Stomach (tissue), 19 donors: Measurements from ENCODE around the gene RWDD3. TPM values are rescaled to one million over a fixed set of nuclear protein-coding genes. Genes with fewer than 3 reads are reported as not detected.

Experiments used
- DNase-seq, 2 donors: peaks; one replicate each; pipeline versions ENCODE4 v3.0.0 to v3.0.0-alpha.2; 2013 to 2019
- H3K27ac ChIP-seq, 5 donors: fragments of 200-600 bp in 4 of 5; sonication (generic) in 4 of 5; one replicate each; pipeline ENCODE4 v1.5.1; 2013 to 2019; ENCODE audit warnings: mild to moderate bottlenecking in 1 of 5, moderate library complexity in 1 of 5
- H3K27me3 ChIP-seq, 3 donors: fragments of 200-600 bp; sonication (generic); one replicate each; pipeline ENCODE4 v1.5.1; 2017 to 2019; ENCODE audit warnings: mixed run types in 1 of 3
- H3K36me3 ChIP-seq, 4 donors: fragments of 200-600 bp; sonication (generic); 1 replicate in 3 of 4; 2 replicates in 1 of 4; pipeline ENCODE4 v1.5.1; 2016 to 2019
- H3K4me1 ChIP-seq, 4 donors: fragments of 200-600 bp; sonication (generic); one replicate each; pipeline ENCODE4 v1.5.1; 2016 to 2019
- H3K4me3 ChIP-seq, 4 donors: fragments of 200-600 bp; sonication (generic) in 3 of 4; one replicate each; pipeline ENCODE4 v1.5.1; 2016 to 2019; ENCODE audit warnings: mild to moderate bottlenecking in 1 of 4
- H3K9me3 ChIP-seq, 4 donors: fragments of 200-600 bp; sonication (generic); one replicate each; pipeline ENCODE4 v1.5.1; 2016 to 2019
- CTCF ChIP-seq, 7 experiments: fragments of 450-650 bp in 4 of 7; fragments of 200-600 bp in 3 of 7; sonication (generic) in 3 of 7; IDR thresholded peaks; one replicate each; pipeline ENCODE4 v1.5.1; 2016 to 2019; ENCODE audit warnings: antibody characterized with exemption in 7 of 7, control low read depth in 2 of 7, mild to moderate bottlenecking in 1 of 7
- EP300 ChIP-seq: sonication (generic); formaldehyde crosslinking; IDR thresholded peaks from one replicate; pipeline ENCODE4 v1.6.1; 2017; ENCODE audit warnings: antibody characterized with exemption
- POLR2A ChIP-seq, 4 donors: fragments of 450-650 bp; IDR thresholded peaks; one replicate each; pipeline ENCODE4 v1.6.1; 2016; ENCODE audit warnings: antibody characterized with exemption in 4 of 4, control low read depth in 2 of 4, mild to moderate bottlenecking in 1 of 4, moderate library complexity in 1 of 4
- POLR2AphosphoS5 ChIP-seq, 3 donors: sonication (generic); formaldehyde crosslinking; IDR thresholded peaks; one replicate each; pipeline ENCODE4 v1.6.1; 2016; ENCODE audit warnings: antibody characterized with exemption in 3 of 3
- WGBS, 5 donors: extraction: QIAGEN DNeasy Blood & Tissue Kit in 3 of 5; methylation state at CpG; one replicate each; pipeline versions ENCODE4 v1.1.5 to v1.1.7; 2013 to 2018; 5-methylcytosine and 5-hydroxymethylcytosine counted together
- intact Hi-C: fragments of 100-400 bp; cut with DNase I; formaldehyde crosslinking; loops from one replicate; pipeline ENCODE4 v1.15.1; 2023; ENCODE audit warnings: low total_unique reads
- long read RNA-seq, 10 donors: transcript quantifications; one replicate each; lab custom pipeline, GENCODE V29; 2026
- polyA plus RNA-seq, 3 donors: library from polyadenylated mRNA; stranded (reverse); fragments of 200-250 nt; gene quantifications; one replicate each; pipeline ENCODE4 v1.2.3, GENCODE V29; 2013
- total RNA-seq, 5 donors: library from RNA; depleted of rRNA; stranded (reverse); fragments of >200 nt; gene quantifications; one replicate each; pipeline versions ENCODE4 v1.1.0 to v1.2.3, GENCODE V29; 2014 to 2016
- donor health status: healthy with polysubstance abuse.
- donor health status: Bipolar disorder and iron deficiency.
- donor health status: healthy.

The RWDD3 gene
- total RNA-seq (10 to 100 TPM in 3 of 5 donors, 1 to 10 TPM in 2; 8.1 to 36.2 (median 20.0) TPM), polyA plus RNA-seq (10 to 100 TPM; 19.3 to 25.4 (median 19.9) TPM)
- long read RNA-seq, donor 1, partial matches to known transcripts, result 0 of 3 reads
- long read RNA-seq, donor 1, other reads (novel, unspliced or antisense), result 0 of 3 reads
- long read RNA-seq, donor 2, partial matches to known transcripts, result 0 of 4 reads
- long read RNA-seq, donor 2, other reads (novel, unspliced or antisense), result 0 of 4 reads
- long read RNA-seq, donor 3, partial matches to known transcripts, result 0 of 3 reads
- long read RNA-seq, donor 3, other reads (novel, unspliced or antisense), result 0 of 3 reads
- long read RNA-seq, donor 4, result 0 reads
- long read RNA-seq, donor 5, partial matches to known transcripts, result 0 of 2 reads
- long read RNA-seq, donor 5, other reads (novel, unspliced or antisense), result 0 of 2 reads
- long read RNA-seq, donor 6, result 0 reads
- long read RNA-seq, donor 7, partial matches to known transcripts, result 0 of 16 reads
- long read RNA-seq, donor 7, other reads (novel, unspliced or antisense), result 0 of 16 reads
- long read RNA-seq, donor 8, partial matches to known transcripts, result 0 of 6 reads
- long read RNA-seq, donor 8, other reads (novel, unspliced or antisense), result 0 of 6 reads
- long read RNA-seq, donor 9, partial matches to known transcripts, result 9 of 16 reads
- long read RNA-seq, donor 9, other reads (novel, unspliced or antisense), result 0 of 16 reads
- long read RNA-seq, donor 10, partial matches to known transcripts, result 0 of 4 reads
- long read RNA-seq, donor 10, other reads (novel, unspliced or antisense), result 0 of 4 reads

DNA sequence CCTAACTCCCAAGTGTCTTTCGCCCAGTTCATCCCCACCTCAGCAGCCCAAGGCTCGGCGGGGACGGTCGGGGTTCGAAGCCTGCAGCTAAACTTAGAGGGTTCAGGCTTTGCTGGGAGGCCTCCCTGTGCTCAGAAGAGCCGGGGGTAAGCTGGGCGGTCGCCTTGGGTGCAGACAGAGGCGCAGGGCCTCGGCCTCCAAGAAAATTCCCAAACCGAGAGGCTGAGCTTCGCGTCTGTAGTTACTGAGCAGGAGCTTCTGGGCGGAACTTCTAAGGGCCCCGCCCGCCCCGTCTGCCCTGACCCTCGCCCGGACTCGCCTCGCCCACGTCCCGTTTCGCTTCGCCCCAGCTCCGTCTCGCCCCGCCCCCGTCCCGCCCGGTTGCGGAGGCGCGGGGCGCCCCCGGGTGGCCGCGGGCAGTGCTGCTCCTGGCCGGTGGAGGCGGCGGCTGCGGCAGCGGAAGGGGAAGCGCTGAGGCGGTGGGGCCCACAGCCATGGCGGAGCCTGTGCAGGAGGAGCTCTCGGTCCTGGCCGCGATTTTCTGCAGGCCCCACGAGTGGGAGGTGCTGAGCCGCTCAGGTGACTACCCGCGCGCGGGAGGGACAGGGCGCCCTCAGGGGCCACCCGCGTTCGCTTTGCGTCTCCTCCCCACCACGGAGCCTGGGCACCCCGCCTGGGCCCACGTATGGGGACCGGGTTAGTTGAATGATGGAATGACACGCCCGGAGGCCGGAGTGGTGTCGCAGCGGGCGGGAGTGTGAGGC, at the start of gene RWDD3:
TSS of gene RWDD3 (plus strand) at position 474 of the 764 bp plus-strand sequence. CDS start at position 495, 21 bp downstream.
- intact Hi-C loops, result loop anchor here (10.0 kb wide), 1 partner anchor 149 kb away; no protein-coding TSS in a partner anchor
- WGBS, 5 donors, result 0 to 2% (median 0%) methylated on average over 35 to 71 of the region's 71 CpGs
- Histone ChIP-seq H3K27me3 (no peaks in the 10 kb centered on the region), H3K27ac (peak within 1 kb of the TSS; percentile 78 to 88 (median 85)), H3K4me1 (peaks cover 12 to 76% (median 43%) of the 10 kb centered on the region in 4 donors), H3K36me3 (no peaks in the 10 kb centered on the region), H3K4me3 (peak within 1 kb of the TSS; percentile 64 to 89 (median 77)), H3K9me3 (no peaks in the 10 kb centered on the region)
- TF ChIP-seq POLR2AphosphoS5 (IDR thresholded peaks at IDR 0.05) (peak; percentile 28 to 85 (median 83)), POLR2A (IDR thresholded peaks at IDR 0.05) (peak in 1 of 4 donors; percentile 19), EP300 (peak; percentile 15), CTCF (IDR thresholded peaks at IDR 0.05) (peak in 5 of 7 experiments; percentile 30 to 93 (median 89))
- DNase-seq, result peak; percentile 96 to 98

GRCh38 chr1:95186149-95186548, 47.9 kb upstream of the RWDD3 start:
- TF ChIP-seq POLR2AphosphoS5 (IDR thresholded peaks at IDR 0.05) (no peak), POLR2A (IDR thresholded peaks at IDR 0.05) (no peak), CTCF (IDR thresholded peaks at IDR 0.05) (no peak), EP300 (no peak)
- DNase-seq, result no peak
- intact Hi-C loops, result no loop called here
- no peak overlapping the region for H3K4me3 ChIP-seq
- H3K27me3 ChIP-seq, result no peaks in the 10 kb centered on the region
- H3K36me3 ChIP-seq, result no peaks in the 10 kb centered on the region
- H3K27ac ChIP-seq, result no peak overlapping the region
- peaks cover 0 to 19% (median 6%) of the 10 kb centered on the region in 4 donors for H3K4me1 ChIP-seq
- 88 to 95% (median 91%) methylated on average over 4 of the region's 4 CpGs for WGBS, 5 donors
- no peaks in the 10 kb centered on the region for H3K9me3 ChIP-seq

- H3K36me3 ChIP-seq, result no peaks in the 10 kb centered on the region
- H3K9me3 ChIP-seq, result no peaks in the 10 kb centered on the region
- H3K4me3 ChIP-seq, result no peak overlapping the region
- DNase-seq, result no peak
- intact Hi-C loops, result no loop called here
- H3K4me1 ChIP-seq, result peaks cover 0 to 27% (median 13%) of the 10 kb centered on the region in 4 donors
- TF ChIP-seq POLR2AphosphoS5 (IDR thresholded peaks at IDR 0.05), result no peak
- no peak for TF ChIP-seq CTCF (IDR thresholded peaks at IDR 0.05)
- TF ChIP-seq EP300, result no peak
- no peak for TF ChIP-seq POLR2A (IDR thresholded peaks at IDR 0.05)
- H3K27me3 ChIP-seq, result no peaks in the 10 kb centered on the region
- 81 to 93% (median 85%) methylated on average over 1 of the region's 1 CpG for whole genome bisulfite sequencing, 5 donors
- no peak overlapping the region for H3K27ac ChIP-seq
Observed at GRCh38 chr1:95193591-95193990, 40.4 kb upstream of the RWDD3 start.

DNA sequence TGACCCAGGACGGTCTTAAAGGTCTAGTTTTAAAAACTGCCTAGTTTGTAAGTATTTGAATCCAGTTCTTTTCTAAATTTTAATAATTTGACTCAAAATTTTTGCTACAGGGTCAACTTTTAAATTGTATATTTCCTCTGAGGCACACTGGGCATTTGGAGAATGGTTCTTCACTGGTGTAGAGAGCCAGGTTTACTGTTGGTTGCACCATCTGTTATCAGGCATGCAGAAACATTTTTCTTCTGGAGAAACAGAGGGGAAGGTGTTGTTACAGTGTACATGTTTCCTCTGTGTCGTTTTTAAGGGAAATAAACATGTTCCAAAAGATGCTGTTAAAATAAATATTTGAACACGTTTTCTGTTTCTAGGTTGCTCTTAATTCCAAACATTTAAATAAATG, 39.0 kb upstream of the RWDD3 start:
- Histone ChIP-seq H3K27me3 (no peaks in the 10 kb centered on the region), H3K9me3 (no peaks in the 10 kb centered on the region), H3K4me3 (no peak overlapping the region), H3K27ac (no peak overlapping the region), H3K4me1 (peaks cover 0 to 27% (median 13%) of the 10 kb centered on the region in 4 donors), H3K36me3 (no peaks in the 10 kb centered on the region)
- intact Hi-C loops, result no loop called here
- no peak for TF ChIP-seq POLR2A (IDR thresholded peaks at IDR 0.05)
- TF ChIP-seq EP300, result no peak
- no peak for TF ChIP-seq POLR2AphosphoS5 (IDR thresholded peaks at IDR 0.05)
- TF ChIP-seq CTCF (IDR thresholded peaks at IDR 0.05), result no peak
- WGBS, 5 donors, result 56 to 73% (median 69%) methylated on average over 3 of the region's 3 CpGs
- no peak for DNase-seq
